Skeletal muscle tissue (tissue), 4 donors: ENCODE data around the gene CCDC134. TPM values are rescaled to one million over a fixed set of nuclear protein-coding genes. Genes with fewer than 3 reads are reported as not detected.

Source experiments
- H3K27ac ChIP-seq: one replicate; pipeline ENCODE4 v1.7.0; 2013; ENCODE audit warnings: mild to moderate bottlenecking, low read depth, low read length, inconsistent platforms
- H3K27me3 ChIP-seq, 3 donors: one replicate each; pipeline ENCODE4 v1.7.0; 2013; ENCODE audit warnings: low read length in 3 of 3; ENCODE audit not compliant: control insufficient read depth in 3 of 3, insufficient read depth in 3 of 3
- H3K36me3 ChIP-seq, 3 donors: one replicate each; pipeline ENCODE4 v1.7.0; 2013; ENCODE audit warnings: low read length in 3 of 3; ENCODE audit not compliant: control insufficient read depth in 3 of 3, insufficient read depth in 3 of 3
- H3K4me1 ChIP-seq, 3 donors: one replicate each; pipeline ENCODE4 v1.7.0; 2013; ENCODE audit warnings: low read length in 3 of 3, mild to moderate bottlenecking in 3 of 3; ENCODE audit not compliant: control insufficient read depth in 3 of 3, insufficient read depth in 3 of 3
- H3K4me3 ChIP-seq, 3 donors: one replicate each; pipeline ENCODE4 v1.7.0; 2013; ENCODE audit warnings: low read length in 3 of 3
- H3K9ac ChIP-seq, 3 donors: one replicate each; pipeline ENCODE4 v1.7.0; 2013; ENCODE audit warnings: low read length in 3 of 3, mild to moderate bottlenecking in 3 of 3, moderate library complexity in 2 of 3, low read depth in 1 of 3
- H3K9me3 ChIP-seq, 3 donors: one replicate each; pipeline ENCODE4 v1.7.0; 2013; ENCODE audit warnings: low read length in 3 of 3; ENCODE audit not compliant: control insufficient read depth in 3 of 3
- total RNA-seq: library from RNA; depleted of rRNA; stranded (reverse); fragments of >200 nt; gene quantifications from one replicate; pipeline ENCODE4 v1.2.3, GENCODE V29; 2014
- donor health status: Osteomylitis.

CCDC134 gene
- total RNA-seq, 1 donor from 2014 or later, result 30.3 TPM

- H3K27me3 ChIP-seq, result no peaks in the 10 kb centered on the region
- H3K36me3 ChIP-seq, result peaks cover 21 to 33% (median 28%) of the 10 kb centered on the region in 3 donors
- H3K4me1 ChIP-seq, result peaks cover 16 to 22% (median 17%) of the 10 kb centered on the region in 3 donors
- H3K27ac ChIP-seq, result no peak overlapping the region
- H3K9me3 ChIP-seq, result no peaks in the 10 kb centered on the region
- no peak overlapping the region for H3K4me3 ChIP-seq
- H3K9ac ChIP-seq, result no peak overlapping the region
Measured at GRCh38 chr22:41812805-41813545, 12.5 kb downstream of the CCDC134 start.

DNA sequence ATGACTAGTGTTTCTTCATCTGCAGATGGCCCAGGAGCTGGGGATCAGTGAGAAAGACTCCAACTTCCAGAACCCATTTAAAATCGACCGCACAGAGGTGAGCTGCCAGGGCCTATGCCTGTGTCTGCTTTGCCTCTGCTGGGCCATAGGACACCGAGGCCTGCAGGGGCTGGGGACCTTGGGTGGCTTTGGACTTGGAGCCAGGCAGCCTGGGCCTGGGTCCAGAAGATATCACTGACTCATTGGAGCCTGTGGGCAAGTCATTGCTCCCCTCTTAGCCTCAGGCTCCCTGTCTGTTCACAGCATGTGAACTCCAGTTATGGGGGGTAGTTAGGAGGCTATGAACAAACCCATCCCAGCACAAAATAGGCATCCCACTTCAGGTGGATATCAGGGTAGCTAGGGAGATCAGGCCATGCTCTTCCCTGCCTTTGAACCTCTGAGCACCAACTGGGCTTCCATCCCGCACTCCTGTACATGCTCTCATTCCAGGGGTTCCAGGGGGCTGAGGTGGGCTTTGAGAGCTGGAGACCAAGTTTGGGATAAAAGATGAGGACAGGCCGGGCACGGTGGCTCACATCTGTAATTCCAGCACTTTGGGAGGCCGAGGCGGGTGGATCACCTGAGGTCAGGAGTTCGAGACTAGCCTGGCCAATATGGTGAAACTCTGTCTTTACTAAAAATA is 13.4 kb downstream of the CCDC134 start:
- no peaks in the 10 kb centered on the region for H3K27me3 ChIP-seq
- H3K9me3 ChIP-seq, result no peaks in the 10 kb centered on the region
- H3K27ac ChIP-seq, result no peak overlapping the region
- peaks cover 16 to 22% (median 17%) of the 10 kb centered on the region in 3 donors for H3K4me1 ChIP-seq
- no peak overlapping the region for H3K9ac ChIP-seq
- no peak overlapping the region for H3K4me3 ChIP-seq
- peaks cover 21 to 37% (median 32%) of the 10 kb centered on the region in 3 donors for H3K36me3 ChIP-seq

- Histone ChIP-seq H3K27ac (peak overlapping the region; percentile 82), H3K4me3 (peak overlapping the region in 1 of 3 donors; percentile 49), H3K36me3 (peaks cover 12 to 32% (median 28%) of the 10 kb centered on the region in 3 donors), H3K9me3 (no peaks in the 10 kb centered on the region), H3K27me3 (no peaks in the 10 kb centered on the region), H3K9ac (peak overlapping the region in 1 of 3 donors; percentile 40), H3K4me1 (peaks cover 16 to 19% (median 17%) of the 10 kb centered on the region in 3 donors)
Measured at GRCh38 chr22:41815716-41816115, 15.2 kb downstream of the CCDC134 start.

- Histone ChIP-seq H3K27me3 (no peaks in the 10 kb centered on the region), H3K9me3 (no peaks in the 10 kb centered on the region), H3K4me1 (peaks cover 16 to 19% (median 17%) of the 10 kb centered on the region in 3 donors), H3K4me3 (peak overlapping the region in 1 of 3 donors; percentile 49), H3K27ac (peak overlapping the region; percentile 82), H3K36me3 (peaks cover 11 to 29% (median 28%) of the 10 kb centered on the region in 3 donors), H3K9ac (peak overlapping the region in 1 of 3 donors; percentile 40)
Measured at GRCh38 chr22:41816241-41816640, 15.8 kb downstream of the CCDC134 start.

- H3K27me3 ChIP-seq, result no peaks in the 10 kb centered on the region
- H3K9me3 ChIP-seq, result no peaks in the 10 kb centered on the region
- H3K9ac ChIP-seq, result peak overlapping the region in 1 of 3 donors; percentile 47
- no peak overlapping the region for H3K4me3 ChIP-seq
- peaks cover 11 to 25% (median 25%) of the 10 kb centered on the region in 3 donors for H3K36me3 ChIP-seq
- peak overlapping the region; percentile 82 for H3K27ac ChIP-seq
- peaks cover 17 to 19% (median 18%) of the 10 kb centered on the region in 3 donors for H3K4me1 ChIP-seq
Measured at GRCh38 chr22:41816871-41817270, 16.4 kb downstream of the CCDC134 start.

DNA sequence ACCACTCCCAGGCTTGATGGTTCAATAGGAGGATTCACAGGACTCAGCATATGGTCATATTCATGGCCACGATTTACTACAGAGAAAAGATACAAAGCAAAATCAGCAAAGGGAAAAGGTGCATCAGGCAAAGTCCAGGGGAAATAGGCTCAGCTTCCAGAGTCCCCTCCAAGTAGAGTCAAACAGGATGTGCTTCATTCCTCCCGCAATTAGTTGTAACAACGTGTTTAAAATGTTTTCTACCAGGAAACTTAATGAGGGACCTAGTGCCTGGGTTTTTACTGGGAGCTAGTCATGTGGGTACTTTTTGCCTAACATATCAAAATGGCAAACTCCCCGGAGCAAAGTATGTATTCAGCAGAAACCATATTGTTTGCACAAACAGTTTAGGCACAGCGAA is 17.5 kb downstream of the CCDC134 start:
- H3K27ac ChIP-seq, result no peak overlapping the region

DNA sequence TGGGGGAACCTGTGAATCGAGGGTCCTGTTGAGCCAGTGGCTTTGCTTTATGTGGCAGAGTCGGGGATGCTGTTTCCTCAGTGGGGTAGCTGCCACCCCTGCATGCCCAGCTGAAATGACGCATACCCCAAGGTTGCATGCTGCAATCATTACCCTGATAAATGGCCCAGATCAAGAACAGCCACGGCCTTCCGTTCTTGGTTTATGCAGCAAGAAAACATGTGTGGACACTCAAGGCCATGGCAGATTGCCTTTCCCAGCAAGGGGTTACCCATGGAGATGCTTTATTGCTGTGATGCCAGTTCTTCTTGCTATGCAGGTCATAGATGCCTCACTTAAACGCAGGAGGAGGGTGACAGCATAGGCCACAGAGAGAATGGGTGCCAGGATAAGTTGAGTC is 18.1 kb downstream of the CCDC134 start:
- no peak overlapping the region for H3K27ac ChIP-seq
- no peaks in the 10 kb centered on the region for H3K27me3 ChIP-seq
- H3K9ac ChIP-seq, result no peak overlapping the region
- H3K9me3 ChIP-seq, result no peaks in the 10 kb centered on the region
- H3K4me3 ChIP-seq, result no peak overlapping the region
- peaks cover 10 to 16% (median 14%) of the 10 kb centered on the region in 3 donors for H3K36me3 ChIP-seq
- H3K4me1 ChIP-seq, result peaks cover 19 to 22% (median 20%) of the 10 kb centered on the region in 3 donors

More for the DNA sequence above, 17.5 kb downstream of the CCDC134 start:
- no peak overlapping the region for H3K4me3 ChIP-seq
- peaks cover 9 to 22% (median 20%) of the 10 kb centered on the region in 3 donors for H3K36me3 ChIP-seq
- no peaks in the 10 kb centered on the region for H3K27me3 ChIP-seq
- no peaks in the 10 kb centered on the region for H3K9me3 ChIP-seq
- peaks cover 19 to 22% (median 20%) of the 10 kb centered on the region in 3 donors for H3K4me1 ChIP-seq
- H3K9ac ChIP-seq, result no peak overlapping the region

DNA sequence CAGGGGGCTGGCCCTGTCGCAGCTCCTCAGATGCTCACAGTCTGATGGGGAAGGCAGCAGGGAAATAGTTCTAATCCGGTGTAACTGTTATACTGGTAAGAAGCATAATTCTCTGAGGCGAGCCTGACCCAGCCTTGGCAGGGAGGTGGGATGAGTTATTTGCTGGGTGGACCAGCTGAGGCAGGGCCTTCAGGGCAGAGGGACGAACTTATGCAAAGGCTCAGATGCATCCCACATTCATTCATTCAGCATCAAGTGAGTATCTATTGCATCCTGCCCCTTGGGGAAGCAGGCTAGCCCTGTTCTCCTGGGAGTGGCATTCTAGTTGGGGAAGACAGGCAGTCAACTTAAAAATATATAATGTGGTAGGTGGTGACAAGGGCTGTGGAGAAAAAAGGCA is 18.8 kb downstream of the CCDC134 start:
- Histone ChIP-seq H3K36me3 (peaks cover 8 to 12% (median 11%) of the 10 kb centered on the region in 3 donors), H3K9ac (no peak overlapping the region), H3K9me3 (no peaks in the 10 kb centered on the region), H3K27me3 (no peaks in the 10 kb centered on the region), H3K27ac (no peak overlapping the region), H3K4me1 (peaks cover 19 to 22% (median 20%) of the 10 kb centered on the region in 3 donors), H3K4me3 (no peak overlapping the region)

DNA sequence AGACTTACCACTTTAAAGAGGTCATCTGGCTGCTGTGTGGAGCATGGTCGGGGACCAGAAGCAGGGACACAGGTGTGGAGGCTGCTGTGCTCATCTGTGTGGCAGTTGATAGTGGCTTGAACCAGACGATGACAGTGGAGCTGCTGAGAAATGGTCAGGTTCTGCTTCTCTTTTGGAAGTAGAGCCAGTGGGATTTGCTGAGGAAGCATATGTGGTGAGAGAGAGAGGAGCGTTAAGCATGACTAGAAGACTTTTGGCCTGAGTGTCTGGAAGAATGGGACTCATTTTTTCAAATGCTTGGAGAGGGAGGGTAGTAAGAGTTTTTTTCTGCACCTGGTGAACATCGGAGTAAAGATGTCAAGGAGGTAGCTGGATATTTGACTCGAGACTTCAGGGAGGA is 20.0 kb downstream of the CCDC134 start:
- Histone ChIP-seq H3K4me1 (peaks cover 14 to 25% (median 24%) of the 10 kb centered on the region in 3 donors), H3K36me3 (peaks cover 6 to 12% (median 12%) of the 10 kb centered on the region in 3 donors), H3K9me3 (no peaks in the 10 kb centered on the region)

More for the DNA sequence above, 20.0 kb downstream of the CCDC134 start:
- Histone ChIP-seq H3K27me3 (no peaks in the 10 kb centered on the region), H3K27ac (no peak overlapping the region), H3K9ac (no peak overlapping the region), H3K4me3 (no peak overlapping the region)
